Measurements from ENCODE around the gene TANGO6. TPM values are rescaled to one million over a fixed set of nuclear protein-coding genes. Genes with fewer than 3 reads are reported as not detected.

TANGO6 gene
- polyA plus RNA-seq, 3 donors: 5.9 to 8.8 (median 7.0) TPM

GRCh38 chr16:68999114-68999513 lies 155.8 kb downstream of the TANGO6 start:
- DNase-seq (ENCODE audit: low read depth in 3 of 3, low spot score in 2 of 3): no peak

DNA sequence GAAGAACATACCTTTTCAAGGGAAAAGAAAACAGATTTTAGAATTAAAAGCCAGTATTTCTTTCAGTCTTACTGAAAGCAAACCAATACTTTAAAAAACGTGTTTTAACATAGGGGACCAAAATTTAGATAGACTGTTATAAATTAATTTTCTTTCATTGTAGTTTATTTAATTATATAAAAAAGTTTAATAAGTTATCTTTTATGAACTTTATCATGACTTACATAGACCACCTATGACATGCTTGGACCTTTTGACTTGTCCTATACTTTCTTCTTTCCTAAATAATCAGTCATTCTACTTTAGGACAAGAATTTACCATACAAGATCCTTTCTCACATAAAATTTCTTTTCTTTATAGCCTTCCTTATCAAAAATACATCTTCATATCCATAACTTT lies 160.2 kb downstream of the TANGO6 start:
- no peak for DNase-seq (ENCODE audit: low read depth in 3 of 3, low spot score in 2 of 3)

DNA sequence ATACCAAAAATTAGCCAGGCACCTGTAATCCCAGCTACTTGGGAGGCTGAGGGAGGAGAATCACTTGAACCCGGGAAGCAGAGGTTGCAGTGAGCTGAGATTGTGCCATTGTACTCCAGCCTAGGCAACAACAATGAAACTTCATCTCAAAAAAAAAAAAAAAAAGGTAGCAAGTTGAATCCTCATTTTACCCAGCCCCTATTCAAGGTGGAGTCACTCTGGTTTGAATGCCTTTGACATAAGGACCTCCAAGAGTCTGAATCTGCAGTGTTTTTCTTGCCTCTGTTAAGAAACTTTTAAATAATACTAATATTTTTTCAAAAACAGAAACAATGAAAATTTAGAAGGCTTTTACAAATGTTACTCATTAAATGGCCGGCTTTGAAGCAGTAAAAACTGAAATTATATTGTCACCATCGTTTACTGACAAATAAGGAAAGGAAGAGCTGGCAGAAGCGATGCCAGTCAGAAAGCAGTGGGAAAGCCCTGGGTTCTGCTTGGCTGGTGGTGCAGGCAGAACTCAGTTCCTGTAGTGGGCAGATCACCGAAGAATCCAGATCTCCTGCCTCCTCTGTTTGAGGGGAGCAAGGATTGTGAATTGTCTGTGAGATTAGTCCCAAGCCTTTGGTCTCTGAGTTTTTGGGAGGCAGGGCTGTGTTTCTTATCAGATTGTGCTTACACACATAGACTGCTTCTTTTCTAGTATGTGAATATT lies 162.5 kb downstream of the TANGO6 start:
- DNase-seq (ENCODE audit: low read depth in 3 of 3, low spot score in 2 of 3): no peak

- no peak for DNase-seq (ENCODE audit: low read depth in 3 of 3, low spot score in 2 of 3)
Measured at GRCh38 chr16:69012906-69013305, 169.6 kb downstream of the TANGO6 start.

- DNase-seq (ENCODE audit: low read depth in 3 of 3, low spot score in 2 of 3): no peak
Measured at GRCh38 chr16:69013991-69014390, 170.7 kb downstream of the TANGO6 start.

DNA sequence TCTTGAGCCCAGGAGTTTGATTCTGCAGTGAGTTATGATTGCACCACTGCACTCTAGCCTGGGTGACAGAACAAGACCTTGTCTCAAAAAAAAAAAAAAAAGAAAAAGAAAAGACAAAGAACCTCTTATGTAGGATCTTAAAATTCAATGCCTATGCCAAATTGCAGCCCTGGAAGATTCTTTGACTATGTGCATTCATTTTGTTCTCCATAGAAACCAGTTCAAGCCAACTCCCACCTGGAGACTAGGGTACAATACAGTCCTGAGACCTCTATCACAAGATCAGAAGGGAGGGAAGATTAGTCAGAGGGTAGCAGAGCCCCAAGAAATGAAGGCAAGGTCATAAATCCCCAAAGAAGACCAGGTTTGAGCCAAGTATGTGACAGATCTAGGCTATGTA lies 171.5 kb downstream of the TANGO6 start:
- DNase-seq (ENCODE audit: low read depth in 3 of 3, low spot score in 2 of 3): no peak

- DNase-seq (ENCODE audit: low read depth in 3 of 3, low spot score in 2 of 3): no peak
Measured at GRCh38 chr16:69017036-69017783, 173.9 kb downstream of the TANGO6 start.

- DNase-seq (ENCODE audit: low read depth in 3 of 3, low spot score in 2 of 3): no peak
Measured at GRCh38 chr16:69019811-69020210, 176.5 kb downstream of the TANGO6 start.

DNA sequence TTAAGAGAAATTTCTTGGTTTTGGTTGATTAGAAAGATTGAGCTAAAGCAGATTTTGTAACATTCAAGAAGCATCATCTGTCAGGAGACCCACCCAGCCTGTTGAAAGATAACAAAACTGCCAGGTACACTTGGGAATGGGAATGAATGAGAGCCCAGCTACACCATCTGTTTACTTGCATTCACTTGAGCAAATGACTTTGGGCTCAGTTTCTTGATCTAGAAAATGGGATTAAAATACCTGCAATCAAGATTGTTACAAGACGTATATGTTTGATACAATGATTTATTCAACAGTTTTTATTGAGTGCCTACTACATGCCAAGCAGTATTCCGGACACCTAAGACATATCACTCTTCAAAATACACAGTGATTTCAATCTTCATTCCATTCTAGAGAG lies 185.8 kb downstream of the TANGO6 start:
- DNase-seq (ENCODE audit: low read depth in 3 of 3, low spot score in 2 of 3): no peak

DNA sequence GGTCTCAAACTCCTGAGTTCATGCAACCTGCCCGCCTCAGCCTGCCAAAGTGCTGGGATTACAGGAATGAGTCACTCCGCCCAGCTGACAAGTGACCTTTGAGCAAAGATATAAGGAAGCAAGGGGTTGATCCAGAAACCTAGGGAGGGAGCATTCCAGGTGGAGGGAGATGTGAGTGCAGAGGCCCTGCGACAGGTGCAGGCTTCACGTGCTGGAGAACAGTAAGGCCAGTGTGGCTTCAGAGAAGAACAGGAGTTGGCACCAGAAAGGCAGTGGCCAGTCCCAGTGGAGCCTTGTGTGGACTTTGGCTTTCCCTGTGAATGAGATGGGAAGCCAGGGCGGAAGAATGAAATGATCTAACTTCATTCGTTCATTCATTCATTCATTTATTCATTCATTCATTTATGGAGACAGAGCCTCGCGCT lies 188.6 kb downstream of the TANGO6 start:
- DNase-seq (ENCODE audit: low read depth in 3 of 3, low spot score in 2 of 3): no peak

GRCh38 chr16:69033151-69033949 lies 190.0 kb downstream of the TANGO6 start:
- DNase-seq (ENCODE audit: low read depth in 3 of 3, low spot score in 2 of 3): no peak

- no peak for DNase-seq (ENCODE audit: low read depth in 3 of 3, low spot score in 2 of 3)
Measured at GRCh38 chr16:69035375-69035774, 192.0 kb downstream of the TANGO6 start.

GRCh38 chr16:69036399-69037091 lies 193.2 kb downstream of the TANGO6 start:
- no peak for DNase-seq (ENCODE audit: low read depth in 3 of 3, low spot score in 2 of 3)

GRCh38 chr16:69037373-69038160 lies 194.2 kb downstream of the TANGO6 start:
- no peak for DNase-seq (ENCODE audit: low read depth in 3 of 3, low spot score in 2 of 3)

GRCh38 chr16:69039333-69039941 lies 196.1 kb downstream of the TANGO6 start:
- no peak for DNase-seq (ENCODE audit: low read depth in 3 of 3, low spot score in 2 of 3)

DNA sequence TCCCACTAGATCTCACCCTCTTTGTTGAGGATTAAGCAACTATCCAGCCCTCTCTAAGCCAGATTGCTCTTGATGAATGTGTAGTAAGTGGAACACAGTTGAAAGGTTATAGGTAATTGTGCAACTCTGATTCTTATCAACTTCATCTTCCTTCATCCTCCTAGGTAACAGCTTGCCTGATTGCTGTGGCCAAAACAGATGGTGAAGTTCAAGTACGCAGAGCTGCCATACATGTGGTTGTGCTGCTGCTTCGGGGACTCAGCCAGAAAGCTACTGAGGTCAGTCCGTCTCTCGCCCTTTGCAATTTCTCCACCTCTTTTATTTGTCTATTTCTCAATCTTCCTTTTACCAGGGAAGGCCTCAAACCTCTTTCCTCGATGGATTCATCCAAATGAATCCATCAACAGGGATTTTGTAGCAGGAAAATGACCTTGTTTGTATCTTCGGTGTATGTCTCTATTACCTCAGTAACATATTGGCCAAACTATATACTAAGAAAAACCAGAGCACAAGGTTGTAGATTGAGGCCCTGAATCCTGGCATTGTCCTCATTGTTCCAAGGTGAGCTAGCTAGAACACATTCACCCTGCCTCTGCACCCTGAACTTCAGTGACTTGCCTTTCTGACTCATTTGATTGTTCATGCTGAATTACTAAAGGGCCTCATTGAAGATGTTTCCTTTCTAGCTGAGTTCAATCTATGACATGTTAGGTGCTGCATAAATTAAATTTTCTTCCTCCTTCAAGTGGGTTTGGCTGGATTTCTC lies 197.0 kb downstream of the TANGO6 start:
- no peak for DNase-seq (ENCODE audit: low read depth in 3 of 3, low spot score in 2 of 3)

GRCh38 chr16:69048328-69049120 lies 205.2 kb downstream of the TANGO6 start:
- no peak for DNase-seq (ENCODE audit: low read depth in 3 of 3, low spot score in 2 of 3)

GRCh38 chr16:69049146-69049545 lies 205.8 kb downstream of the TANGO6 start:
- DNase-seq (ENCODE audit: low read depth in 3 of 3, low spot score in 2 of 3): no peak

Data from right renal cortex interstitium (tissue), 3 donors.